Dermis microvascular lymphatic vessel endothelial cell (primary cell): ENCODE data around the gene CKM. TPM values are rescaled to one million over a fixed set of nuclear protein-coding genes. Genes with fewer than 3 reads are reported as not detected.

Experiments
- total RNA-seq: library from RNA; depleted of rRNA; stranded (reverse); fragments of >200 nt; gene quantifications from 2 replicates; pipeline ENCODE4 v1.2.1, GENCODE V29; 2014

Gene CKM
- total RNA-seq, 1 donor from 2014 or later = not detected

Other genes with a start within 250 kb of the CKM start
- gene ZNF296, start 246.4 kb downstream of the CKM start, total RNA-seq = 0.13 and 0.25 TPM in 2 replicates
- gene GEMIN7, start 243.6 kb downstream of the CKM start, total RNA-seq = 17.7 and 22.0 TPM in 2 replicates
- 18.2 and 26.4 TPM in 2 replicates for gene PPP1R37, start 229.7 kb downstream of the CKM start, total RNA-seq
- gene NKPD1, start 161.9 kb downstream of the CKM start, total RNA-seq = 0.13 TPM in 2 replicates
- gene TRAPPC6A, start 144.6 kb downstream of the CKM start, total RNA-seq = 19.0 and 34.4 TPM in 2 replicates
- 2.6 and 4.0 TPM in 2 replicates for gene BLOC1S3, start 144.1 kb downstream of the CKM start, total RNA-seq
- gene EXOC3L2, start 77.5 kb downstream of the CKM start, total RNA-seq = 0.63 and 1.0 TPM in 2 replicates
- 7.4 and 19.8 TPM in 2 replicates for gene MARK4, start 71.6 kb downstream of the CKM start, total RNA-seq
- gene KLC3, start 17.9 kb upstream of the CKM start, total RNA-seq = 0.13 and 0.25 TPM in 2 replicates
- gene ERCC2, start 47.7 kb upstream of the CKM start, total RNA-seq = 14.5 and 19.7 TPM in 2 replicates
- 10.0 and 20.7 TPM in 2 replicates for gene PPP1R13L, start 82.2 kb upstream of the CKM start, total RNA-seq
- gene POLR1G, start 83.8 kb upstream of the CKM start, total RNA-seq = 7.0 and 7.4 TPM in 2 replicates
- gene ERCC1, start 101.0 kb upstream of the CKM start, total RNA-seq = 46.1 and 57.3 TPM in 2 replicates
- gene FOSB, start 145.1 kb upstream of the CKM start, total RNA-seq = 1.3 and 3.9 TPM in 2 replicates
- gene RTN2, start 174.2 kb upstream of the CKM start, total RNA-seq = 5.9 and 8.1 TPM in 2 replicates
- gene PPM1N, start 175.6 kb upstream of the CKM start, total RNA-seq = 0.25 and 1.0 TPM in 2 replicates
- gene VASP, start 184.6 kb upstream of the CKM start, total RNA-seq = 51.1 and 71.5 TPM in 2 replicates